ENCODE results near the gene PKNOX2.

Gene PKNOX2

GRCh38 chr11:125289419-125290098 lies 125.0 kb downstream of the PKNOX2 start:
- Histone ChIP-seq H3K9ac (ENCODE audit: low read depth, low read length) (no peak overlapping the region), H3K27me3 (ENCODE audit: insufficient read depth, low read length, poor library complexity) (peaks cover 29% of the 10 kb centered on the region), H3K4me1 (ENCODE audit: insufficient read depth, low read length) (no peaks in the 10 kb centered on the region), H3K36me3 (ENCODE audit: insufficient read depth, low read length) (no peaks in the 10 kb centered on the region), H2AFZ (ENCODE audit: low read depth, low read length) (no peak overlapping the region), H3K4me2 (ENCODE audit: insufficient read depth, low read length) (no peak overlapping the region), H3K27ac (ENCODE audit: low read length) (no peak overlapping the region), H3K4me3 (ENCODE audit: low read depth in 1 of 2, low read length in 2 of 2) (no peak overlapping the region), H4K20me1 (ENCODE audit: insufficient read depth, low read length) (no peaks in the 10 kb centered on the region), H3K9me3 (ENCODE audit: insufficient read depth, low read length, severe bottlenecking) (no peaks in the 10 kb centered on the region), H3K79me2 (ENCODE audit: insufficient read depth, low read length) (no peaks in the 10 kb centered on the region)
- ATAC-seq (ENCODE audit: insufficient read depth, low read depth) (no peak), DNase-seq (no peak)
- TF ChIP-seq CTCF (IDR thresholded peaks at IDR 0.05; ENCODE audit: borderline replicate concordance, extremely low read depth, low read length, poor library complexity, severe bottlenecking) (no peak), EZH2 (IDR thresholded peaks at IDR 0.05; ENCODE audit: borderline replicate concordance, low read depth, low read length, severe bottlenecking) (no peak)

GRCh38 chr11:125290263-125290662 lies 125.7 kb downstream of the PKNOX2 start:
- no peak overlapping the region for H3K4me3 ChIP-seq (ENCODE audit: low read depth in 1 of 2, low read length in 2 of 2)
- no peak overlapping the region for H3K9ac ChIP-seq (ENCODE audit: low read depth, low read length)
- no peaks in the 10 kb centered on the region for H3K79me2 ChIP-seq (ENCODE audit: insufficient read depth, low read length)
- H3K27me3 ChIP-seq (ENCODE audit: insufficient read depth, low read length, poor library complexity), result peaks cover 29% of the 10 kb centered on the region
- no peak for TF ChIP-seq EZH2 (IDR thresholded peaks at IDR 0.05; ENCODE audit: borderline replicate concordance, low read depth, low read length, severe bottlenecking)
- no peak for TF ChIP-seq CTCF (IDR thresholded peaks at IDR 0.05; ENCODE audit: borderline replicate concordance, extremely low read depth, low read length, poor library complexity, severe bottlenecking)
- DNase-seq (no peak), ATAC-seq (ENCODE audit: insufficient read depth, low read depth) (no peak)
- H3K36me3 ChIP-seq (ENCODE audit: insufficient read depth, low read length), result no peaks in the 10 kb centered on the region
- no peak overlapping the region for H2AFZ ChIP-seq (ENCODE audit: low read depth, low read length)
- H3K4me2 ChIP-seq (ENCODE audit: insufficient read depth, low read length), result no peak overlapping the region
- no peaks in the 10 kb centered on the region for H3K4me1 ChIP-seq (ENCODE audit: insufficient read depth, low read length)
- H4K20me1 ChIP-seq (ENCODE audit: insufficient read depth, low read length), result no peaks in the 10 kb centered on the region
- no peak overlapping the region for H3K27ac ChIP-seq (ENCODE audit: low read length)
- no peaks in the 10 kb centered on the region for H3K9me3 ChIP-seq (ENCODE audit: insufficient read depth, low read length, severe bottlenecking)

DNA sequence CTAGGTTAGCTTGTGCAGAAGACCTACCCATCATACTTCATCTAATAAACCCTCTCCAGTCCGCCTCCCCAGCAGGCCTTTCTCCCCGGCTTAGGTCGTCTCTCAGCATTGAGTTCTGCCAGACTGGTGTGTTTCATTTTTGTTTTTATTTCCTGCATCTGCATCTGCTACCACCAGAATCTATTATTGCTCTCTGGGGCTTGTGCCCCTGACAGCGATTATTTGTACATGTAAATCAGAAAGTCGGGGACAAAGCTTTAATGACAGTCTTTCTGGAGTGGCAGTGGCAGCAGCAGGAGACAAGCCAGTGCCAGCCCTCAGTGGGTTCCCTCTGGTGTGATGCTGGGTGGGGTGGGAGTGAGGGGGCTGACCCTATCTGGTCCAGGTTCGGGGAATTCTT lies 127.5 kb downstream of the PKNOX2 start:
- no peaks in the 10 kb centered on the region for H3K36me3 ChIP-seq (ENCODE audit: insufficient read depth, low read length)
- H3K4me1 ChIP-seq (ENCODE audit: insufficient read depth, low read length), result no peaks in the 10 kb centered on the region
- H3K9ac ChIP-seq (ENCODE audit: low read depth, low read length), result no peak overlapping the region
- TF ChIP-seq CTCF (IDR thresholded peaks at IDR 0.05; ENCODE audit: borderline replicate concordance, extremely low read depth, low read length, poor library complexity, severe bottlenecking), result no peak
- no peak overlapping the region for H3K27ac ChIP-seq (ENCODE audit: low read length)
- H3K4me3 ChIP-seq (ENCODE audit: low read depth in 1 of 2, low read length in 2 of 2), result no peak overlapping the region
- no peak overlapping the region for H2AFZ ChIP-seq (ENCODE audit: low read depth, low read length)
- no peaks in the 10 kb centered on the region for H4K20me1 ChIP-seq (ENCODE audit: insufficient read depth, low read length)
- no peaks in the 10 kb centered on the region for H3K79me2 ChIP-seq (ENCODE audit: insufficient read depth, low read length)
- H3K9me3 ChIP-seq (ENCODE audit: insufficient read depth, low read length, severe bottlenecking), result no peaks in the 10 kb centered on the region
- DNase-seq (no peak), ATAC-seq (ENCODE audit: insufficient read depth, low read depth) (no peak)
- no peak overlapping the region for H3K4me2 ChIP-seq (ENCODE audit: insufficient read depth, low read length)
- H3K27me3 ChIP-seq (ENCODE audit: insufficient read depth, low read length, poor library complexity), result peaks cover 19% of the 10 kb centered on the region
